Esophagus muscularis mucosa (tissue), 2 donors: ENCODE results near the gene SPTSSB.

Source experiments
- POLR2A ChIP-seq: fragments of 450-650 bp; IDR thresholded peaks from one replicate; pipeline ENCODE4 v1.6.1; 2017; ENCODE audit warnings: antibody characterized with exemption, moderate library complexity, mild to moderate bottlenecking, low read depth
- POLR2AphosphoS5 ChIP-seq, 2 donors: sonication (generic); formaldehyde crosslinking; IDR thresholded peaks; one replicate each; pipeline ENCODE4 v1.6.1; 2017; ENCODE audit warnings: antibody characterized with exemption in 2 of 2

- TF ChIP-seq POLR2A (no peak), POLR2AphosphoS5 (IDR thresholded peaks at IDR 0.05) (no peak)
Observed at GRCh38 chr3:161419555-161420333, 48.4 kb upstream of the SPTSSB start.
